K562 (cell line): Measurements from ENCODE around the gene APBA2. TPM values are rescaled to one million over a fixed set of nuclear protein-coding genes. Genes with fewer than 3 reads are reported as not detected.

Experiments used
- ATAC-seq: fragments of 200-7000 bp; cut with Tn5 transposase; 3 replicates; pipeline ENCODE4 v1.9.1; 2020; ENCODE audit warnings: moderate library complexity
- BruUV-seq: library from RNA; stranded (reverse); fragments of 400-500 nt; replicated peaks from 2 replicates; lab custom pipeline; 2021; lab: Mats Ljungman, UMichigan
- CTCF ChIA-PET: fragments of 300-600 bp; formaldehyde crosslinking; extraction: SDS; loops from one replicate; lab custom pipeline; 2021; ENCODE audit warnings: low intra/inter-chr PET ratio; lab: Yijun Ruan, JAX
- POLR2A ChIA-PET: fragments of 300-600, 350-650 bp; sonication (Branson Sonifier 250); formaldehyde crosslinking; extraction: SDS; loops from one replicate; lab custom pipeline; 2021; ENCODE audit warnings: antibody characterized with exemption, inconsistent platforms; lab: Yijun Ruan, JAX
- DNase-seq, 4 experiments: peaks; one replicate each; pipeline versions ENCODE4 v3.0.0 to v3.0.0-alpha.2; 2011 to 2018; ENCODE audit warnings: low spot score in 3 of 4, mixed read lengths in 3 of 4; ENCODE audit errors: extremely low read depth in 1 of 4
- FAIRE-seq: peaks from 2 replicates; lab custom pipeline; 2011; peaks lifted over from hg19 to GRCh38; lab: Jason Lieb, UNC
- H2AFZ ChIP-seq: 2 replicates; pipeline ENCODE4 v1.6.0; 2011; ENCODE audit warnings: low read depth, low read length, control low read depth, inconsistent platforms
- H3K27ac ChIP-seq: fragments of 200-600 bp; 3 replicates; pipeline ENCODE4 v1.8.0; 2011; ENCODE audit warnings: low read depth, mild to moderate bottlenecking, control low read depth, inconsistent platforms, low read length, moderate library complexity, mixed read lengths; ENCODE audit errors: extremely low read depth
- H3K27me3 ChIP-seq, 2 experiments: fragments of 300-600 bp in 1 of 2; 2 replicates in 1 of 2; 3 replicates in 1 of 2; pipeline versions ENCODE4 v1.6.0 to v1.8.0; 2011; ENCODE audit warnings: inconsistent platforms in 2 of 2, low read length in 2 of 2, mild to moderate bottlenecking in 1 of 2, mixed read lengths in 1 of 2, moderate library complexity in 1 of 2; ENCODE audit not compliant: control insufficient read depth in 2 of 2, insufficient read depth in 2 of 2
- H3K36me3 ChIP-seq: fragments of 300-600 bp; 3 replicates; pipeline ENCODE4 v1.8.0; 2011; ENCODE audit warnings: mild to moderate bottlenecking, low read length, inconsistent platforms; ENCODE audit not compliant: control insufficient read depth, insufficient read depth
- H3K4me1 ChIP-seq, 2 experiments: fragments of 200-600 bp in 1 of 2; replicated peaks in 1 of 2; 2 replicates in 1 of 2; 3 replicates in 1 of 2; pipeline versions ENCODE4 v1.5.1 to v1.8.0; 2011; ENCODE audit warnings: inconsistent platforms in 2 of 2, low read length in 2 of 2, mild to moderate bottlenecking in 1 of 2, mixed read lengths in 1 of 2, moderate library complexity in 1 of 2; ENCODE audit not compliant: control insufficient read depth in 2 of 2, insufficient read depth in 2 of 2
- H3K4me2 ChIP-seq: 2 replicates; pipeline ENCODE4 v1.6.1; 2011; ENCODE audit warnings: low read length, control low read depth, inconsistent platforms, mixed read lengths; ENCODE audit not compliant: insufficient read depth
- H3K4me3 ChIP-seq: fragments of 200-600 bp; sonication (generic), shearing (Covaris generic); 2 replicates; pipeline ENCODE4 v1.5.1; 2016; ENCODE audit warnings: control low read depth, inconsistent platforms
- H3K79me2 ChIP-seq: fragments of 200-600 bp; 3 replicates; pipeline ENCODE4 v1.8.0; 2011; ENCODE audit warnings: low read length, inconsistent platforms; ENCODE audit not compliant: control insufficient read depth, insufficient read depth
- H3K9ac ChIP-seq, 2 experiments: 2 replicates each; pipeline versions ENCODE4 v1.6.0 to v1.6.1; 2011; ENCODE audit warnings: low read depth in 2 of 2, low read length in 2 of 2, control low read depth in 1 of 2, inconsistent platforms in 1 of 2, mild to moderate bottlenecking in 1 of 2, mixed read lengths in 1 of 2; ENCODE audit not compliant: insufficient read depth in 1 of 2
- H3K9me1 ChIP-seq: one replicate; pipeline ENCODE4 v1.6.0; 2011; ENCODE audit warnings: inconsistent platforms, mild to moderate bottlenecking, low read length, moderate library complexity; ENCODE audit not compliant: control insufficient read depth, insufficient read depth
- H3K9me3 ChIP-seq: replicated peaks from 2 replicates; pipeline ENCODE4 v1.5.1; 2011; ENCODE audit warnings: low read depth, low read length, inconsistent platforms; ENCODE audit not compliant: control insufficient read depth, insufficient read depth
- H4K20me1 ChIP-seq: replicated peaks from 2 replicates; pipeline ENCODE4 v1.6.1; 2011; ENCODE audit warnings: low read length, inconsistent platforms, mixed read lengths; ENCODE audit not compliant: control insufficient read depth, insufficient read depth
- CBX5 ChIP-seq: IDR thresholded peaks from 2 replicates; pipeline ENCODE4 v1.6.1; 2014; ENCODE audit warnings: low read depth, borderline replicate concordance
- CBX8 ChIP-seq: fragments of 200-600 bp; sonication (generic); IDR thresholded peaks from 2 replicates; pipeline ENCODE4 v1.6.1; 2012; ENCODE audit warnings: borderline replicate concordance, mixed run types, low read depth, mild to moderate bottlenecking, moderate library complexity, mixed read lengths, low read length, control low read depth, inconsistent platforms; ENCODE audit not compliant: poor library complexity, severe bottlenecking; ENCODE audit errors: extremely low read depth
- KLF1 ChIP-seq: fragments of 450-650 bp; IDR thresholded peaks from 2 replicates; pipeline ENCODE4 v1.6.1; 2016; ENCODE audit warnings: missing genetic modification characterization, missing compliant biosample characterization
- L3MBTL2 ChIP-seq: fragments of 450-650 bp; IDR thresholded peaks from 2 replicates; pipeline ENCODE4 v1.6.1; 2016; ENCODE audit warnings: mild to moderate bottlenecking, moderate library complexity
- MEIS2 ChIP-seq: fragments of 450-650 bp; IDR thresholded peaks from 2 replicates; pipeline ENCODE4 v1.6.1; 2014; ENCODE audit warnings: mild to moderate bottlenecking; ENCODE audit not compliant: partially characterized antibody
- RBM39 ChIP-seq: fragments of 200-400 bp; formaldehyde crosslinking; optimal IDR thresholded peaks from 2 replicates; pipeline ENCODE3; 2018; ENCODE audit warnings: low read depth, low read length
- TEAD1 ChIP-seq, 2 experiments: fragments of 450-650 bp in 1 of 2; sonication (generic) in 1 of 2; formaldehyde crosslinking; IDR thresholded peaks; 2 replicates each; pipeline versions ENCODE4 v1.4.0 to v1.8.0; 2020 to 2022; ENCODE audit warnings: mild to moderate bottlenecking in 2 of 2, missing genetic modification reagents in 1 of 2
- whole genome bisulfite sequencing: fragments of 100-300 bp; shearing (Covaris generic); methylation state at CpG from one replicate; pipeline ENCODE4 v1.1.6; 2016; ENCODE audit warnings: low coverage, mixed read lengths; ENCODE audit not compliant: insufficient coverage; ENCODE audit errors: missing lambda C conversion rate; 5-methylcytosine and 5-hydroxymethylcytosine counted together
- in situ Hi-C: fragments of 300-500 bp; cut with MboI; formaldehyde crosslinking; loops from 4 replicates; pipeline ENCODE4 v1.15.0; 2018; ENCODE audit warnings: inconsistent platforms, mixed read lengths
- intact Hi-C: fragments of 100-400 bp; cut with micrococcal nuclease; formaldehyde crosslinking; loops from 2 replicates; pipeline ENCODE4 v1.14.2; 2022
- polyA plus RNA-seq, 8 experiments: library from polyadenylated mRNA; depleted of rRNA in 4 of 8; stranded (reverse) in 5 of 8; unstranded in 3 of 8; fragments of >200 nt; fragmentation: Nextera tagmentation in 2 of 8; fragmentation: Illumina TruSeq in 1 of 8; extraction: Ambion mirVana in 2 of 8; extraction: Trizol in 1 of 8; gene quantifications; 2 replicates each; pipeline versions ENCODE4 v1.2.1 to v1.2.3, GENCODE V29; 2011 to 2014; ENCODE audit warnings: inconsistent platforms in 1 of 8, missing spikeins in 1 of 8
- total RNA-seq, 7 experiments: library from RNA; depleted of rRNA in 6 of 7; stranded (reverse); fragments of >200 nt in 6 of 7; fragmentation: Illumina TruSeq in 2 of 7; extraction: Trizol in 2 of 7; gene quantifications; 2 replicates each; pipeline versions ENCODE4 v1.2.1 to v1.2.3, GENCODE V29; 2011 to 2021; ENCODE audit warnings: low replicate concordance in 1 of 7
- TF ChIP-seq, protein P1 (sequence below): sonication (generic); formaldehyde crosslinking; IDR thresholded peaks from 2 replicates; pipeline ENCODE4 v1.8.1; 2023; ENCODE audit warnings: mild to moderate bottlenecking, missing genetic modification reagents

The APBA2 gene
- total and polyA plus RNA-seq, 9 of the 15 experiments (the other 6 are each of a cell fraction or from before 2014, with no cell fraction given): 0.24 to 40.9 (median 25.2) TPM

GRCh38 chr15:28884151-28884940, 1.4 kb upstream of the APBA2 start (continued):
- TF ChIP-seq MEIS2 (no peak), KLF1 (tag) (no peak), RBM39 (no peak)

DNA sequence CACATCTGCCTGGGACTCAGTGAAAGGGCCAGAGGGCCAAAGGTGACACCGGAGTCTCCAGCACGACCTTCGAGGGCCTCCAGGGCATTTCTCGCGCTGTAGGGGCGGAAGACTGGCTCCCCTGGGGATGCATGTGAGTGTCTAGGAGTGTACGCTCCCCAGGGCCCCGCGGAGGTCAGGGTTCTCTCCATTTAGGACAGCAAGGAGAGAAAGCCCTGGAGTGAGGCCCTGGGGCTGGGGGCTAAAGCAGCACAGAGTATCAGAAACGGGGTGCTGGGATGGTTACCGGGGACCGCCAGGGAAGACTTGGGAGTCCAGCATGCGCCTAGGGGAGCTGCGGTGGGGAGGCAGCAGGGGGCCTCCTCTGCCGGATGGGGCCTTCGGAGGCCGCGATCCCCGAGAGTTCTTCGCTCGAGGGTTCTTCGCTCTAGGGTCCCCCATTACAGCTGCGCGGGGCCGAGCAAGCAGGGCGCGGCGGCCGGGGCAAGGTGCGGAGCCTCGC, 595 bp upstream of the APBA2 start:
- H3K4me3 ChIP-seq: peak overlapping the region; percentile 75
- H3K27ac ChIP-seq: peak overlapping the region; percentile 83; the same call in 1 of the 3 replicates
- CTCF ChIA-PET: no interaction called here
- H3K9ac ChIP-seq: peak overlapping the region; percentile 74 to 89; a peak in 3 of 4 replicates
- H3K9me1 ChIP-seq: no peaks in the 10 kb centered on the region
- DNase-seq (no peak), ATAC-seq (no peak; the same call in 2 of the 3 replicates), FAIRE-seq (no peak)
- H3K4me2 ChIP-seq: peak overlapping the region; percentile 36
- H2AFZ ChIP-seq: peak overlapping the region; percentile 87
- TF ChIP-seq CBX5 (no peak), CBX8 (no peak), L3MBTL2 (peak; percentile 11; the same call in 1 of the 2 replicates), TEAD1 (CRISPR knock-in tag; IDR thresholded peaks at IDR 0.05) (0 out of 4 replicates have a peak, but pooled peaks of 1 of the 2 experiments have one; percentile 59)
- TF ChIP-seq, protein P1, sequence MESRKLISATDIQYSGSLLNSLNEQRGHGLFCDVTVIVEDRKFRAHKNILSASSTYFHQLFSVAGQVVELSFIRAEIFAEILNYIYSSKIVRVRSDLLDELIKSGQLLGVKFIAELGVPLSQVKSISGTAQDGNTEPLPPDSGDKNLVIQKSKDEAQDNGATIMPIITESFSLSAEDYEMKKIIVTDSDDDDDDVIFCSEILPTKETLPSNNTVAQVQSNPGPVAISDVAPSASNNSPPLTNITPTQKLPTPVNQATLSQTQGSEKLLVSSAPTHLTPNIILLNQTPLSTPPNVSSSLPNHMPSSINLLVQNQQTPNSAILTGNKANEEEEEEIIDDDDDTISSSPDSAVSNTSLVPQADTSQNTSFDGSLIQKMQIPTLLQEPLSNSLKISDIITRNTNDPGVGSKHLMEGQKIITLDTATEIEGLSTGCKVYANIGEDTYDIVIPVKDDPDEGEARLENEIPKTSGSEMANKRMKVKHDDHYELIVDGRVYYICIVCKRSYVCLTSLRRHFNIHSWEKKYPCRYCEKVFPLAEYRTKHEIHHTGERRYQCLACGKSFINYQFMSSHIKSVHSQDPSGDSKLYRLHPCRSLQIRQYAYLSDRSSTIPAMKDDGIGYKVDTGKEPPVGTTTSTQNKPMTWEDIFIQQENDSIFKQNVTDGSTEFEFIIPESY: peak; percentile 80
- no peaks in the 10 kb centered on the region for H3K27me3 ChIP-seq
- no peaks in the 10 kb centered on the region for H3K9me3 ChIP-seq
- WGBS: 82% methylated on average over 17 of the region's 31 CpGs
- H4K20me1 ChIP-seq: peaks cover 7% of the 10 kb centered on the region; the same call in 1 of the 2 replicates
- no peaks in the 10 kb centered on the region for H3K36me3 ChIP-seq
- H3K79me2 ChIP-seq: peaks cover 35% of the 10 kb centered on the region
- peaks cover 15 to 42% of the 10 kb centered on the region in 2 experiments for H3K4me1 ChIP-seq
- intact Hi-C loops: no loop called here
- POLR2A ChIA-PET: interaction anchor here (0.6 kb wide), 1 partner anchor 17 kb away, joined by 3 read pairs; no protein-coding TSS in a partner anchor
- in situ Hi-C loops: no loop called here
- BruUV-seq: TSS peak; percentile 62
